ENCODE data around the gene ANKRD53.

Gene ANKRD53

GRCh38 chr2:70944111-70944690 is 34.2 kb upstream of the ANKRD53 start:
- DNase-seq, result no peak

- DNase-seq, result no peak
These were observed 31.5 kb upstream of the ANKRD53 start for GRCh38 chr2:70946832-70947442.

- DNase-seq, result no peak
These were observed 30.8 kb upstream of the ANKRD53 start for GRCh38 chr2:70947556-70948184.

GRCh38 chr2:70948337-70949003 is 30.0 kb upstream of the ANKRD53 start:
- peak; percentile 48 for DNase-seq

- DNase-seq, result no peak
These were observed 29.3 kb upstream of the ANKRD53 start for GRCh38 chr2:70949086-70949485.

- DNase-seq, result no peak
These were observed 23.5 kb upstream of the ANKRD53 start for GRCh38 chr2:70954886-70955285.

- no peak for DNase-seq
These were observed 22.3 kb upstream of the ANKRD53 start for GRCh38 chr2:70956141-70956540.

- no peak for DNase-seq
These were observed 20.6 kb upstream of the ANKRD53 start for GRCh38 chr2:70957798-70958197.

- no peak for DNase-seq
These were observed 19.7 kb upstream of the ANKRD53 start for GRCh38 chr2:70958759-70959158.

GRCh38 chr2:70959271-70959761 is 19.1 kb upstream of the ANKRD53 start:
- no peak for DNase-seq

GRCh38 chr2:70959851-70960832 is 18.3 kb upstream of the ANKRD53 start:
- DNase-seq, result no peak

- no peak for DNase-seq
These were observed 17.4 kb upstream of the ANKRD53 start for GRCh38 chr2:70960833-70961647.

GRCh38 chr2:70961648-70961994 is 16.8 kb upstream of the ANKRD53 start:
- DNase-seq, result no peak

- no peak for DNase-seq
These were observed 16.1 kb upstream of the ANKRD53 start for GRCh38 chr2:70962211-70962884.

- no peak for DNase-seq
These were observed 15.2 kb upstream of the ANKRD53 start for GRCh38 chr2:70962885-70963878.

- DNase-seq, result no peak
These were observed 14.3 kb upstream of the ANKRD53 start for GRCh38 chr2:70964133-70964532.

- peak; percentile 43 for DNase-seq
These were observed 13.6 kb upstream of the ANKRD53 start for GRCh38 chr2:70964596-70965386.

GRCh38 chr2:70965506-70965905 is 12.9 kb upstream of the ANKRD53 start:
- no peak for DNase-seq

GRCh38 chr2:70966681-70967080 is 11.7 kb upstream of the ANKRD53 start:
- no peak for DNase-seq

Measured in amniotic stem cell (primary cell).